ENCODE measurements around the gene DRC7.
"Not testable (repeated sequence)": the region's sequence is repeated elsewhere in the genome, so short reads cannot be mapped to it uniquely, and the experiment has no call there.

The DRC7 gene

DNA sequence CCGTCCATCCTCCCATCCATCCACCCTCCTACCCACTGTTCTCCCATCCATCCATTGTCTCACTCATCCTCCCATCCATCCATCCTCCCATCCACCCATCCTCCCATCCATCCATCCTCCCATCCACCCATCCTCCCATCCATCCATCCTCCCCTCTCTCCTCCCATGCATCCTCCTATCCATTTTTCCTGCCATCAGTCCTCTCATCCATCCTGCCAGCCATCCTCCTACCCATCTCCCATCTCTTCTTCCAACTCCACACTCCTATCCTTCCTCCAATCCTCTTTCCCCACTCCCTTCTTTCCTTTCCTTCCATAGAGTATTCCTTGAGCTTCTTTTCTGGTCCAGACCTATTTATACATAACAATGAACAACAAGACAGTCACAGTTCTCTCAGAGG is 12.1 kb downstream of the DRC7 start:
- TF ChIP-seq, protein P1, sequence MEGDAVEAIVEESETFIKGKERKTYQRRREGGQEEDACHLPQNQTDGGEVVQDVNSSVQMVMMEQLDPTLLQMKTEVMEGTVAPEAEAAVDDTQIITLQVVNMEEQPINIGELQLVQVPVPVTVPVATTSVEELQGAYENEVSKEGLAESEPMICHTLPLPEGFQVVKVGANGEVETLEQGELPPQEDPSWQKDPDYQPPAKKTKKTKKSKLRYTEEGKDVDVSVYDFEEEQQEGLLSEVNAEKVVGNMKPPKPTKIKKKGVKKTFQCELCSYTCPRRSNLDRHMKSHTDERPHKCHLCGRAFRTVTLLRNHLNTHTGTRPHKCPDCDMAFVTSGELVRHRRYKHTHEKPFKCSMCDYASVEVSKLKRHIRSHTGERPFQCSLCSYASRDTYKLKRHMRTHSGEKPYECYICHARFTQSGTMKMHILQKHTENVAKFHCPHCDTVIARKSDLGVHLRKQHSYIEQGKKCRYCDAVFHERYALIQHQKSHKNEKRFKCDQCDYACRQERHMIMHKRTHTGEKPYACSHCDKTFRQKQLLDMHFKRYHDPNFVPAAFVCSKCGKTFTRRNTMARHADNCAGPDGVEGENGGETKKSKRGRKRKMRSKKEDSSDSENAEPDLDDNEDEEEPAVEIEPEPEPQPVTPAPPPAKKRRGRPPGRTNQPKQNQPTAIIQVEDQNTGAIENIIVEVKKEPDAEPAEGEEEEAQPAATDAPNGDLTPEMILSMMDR (conservative IDR thresholded peaks at IDR 0.05), result no peak
- no peak overlapping the region for H3K27ac ChIP-seq

DNA sequence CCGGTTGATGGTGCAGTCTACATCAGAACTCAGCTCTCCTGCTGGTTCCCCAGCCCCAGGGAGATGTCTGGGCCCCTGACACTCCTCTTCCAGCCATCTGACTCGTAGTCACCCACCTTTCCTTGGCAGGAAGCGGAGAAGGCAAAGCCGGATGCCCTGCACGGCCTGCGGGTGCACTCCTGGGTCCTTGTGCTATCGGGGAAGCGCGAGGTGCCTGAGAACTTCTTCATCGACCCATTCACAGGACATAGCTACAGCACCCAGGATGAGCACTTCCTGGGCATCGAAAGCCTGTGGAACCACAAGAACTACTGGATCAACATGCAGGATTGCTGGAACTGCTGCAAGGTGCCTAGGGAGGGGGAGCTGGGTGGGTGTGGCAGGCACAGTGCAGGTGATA is 12.7 kb downstream of the DRC7 start:
- TF ChIP-seq, protein P1 (conservative IDR thresholded peaks at IDR 0.05), result no peak
- H3K27ac ChIP-seq, result no peak overlapping the region

DNA sequence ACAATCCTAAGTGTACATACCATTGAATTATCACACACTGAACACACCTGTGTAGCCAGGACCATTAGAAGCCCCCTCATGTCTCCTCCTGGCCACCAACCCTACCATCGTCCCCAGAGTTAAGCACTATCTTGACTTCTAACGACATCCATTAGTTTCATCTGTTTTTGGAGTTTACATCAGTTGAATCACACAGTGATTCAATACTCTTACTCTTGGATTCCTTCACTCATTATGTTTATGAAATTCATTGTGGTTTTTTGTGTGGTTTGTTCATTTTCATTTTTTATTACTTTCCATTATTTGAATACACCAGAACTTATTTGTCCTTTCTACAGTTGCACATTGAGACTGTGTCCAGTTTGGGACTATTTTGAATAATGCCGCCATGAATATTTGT is 13.6 kb downstream of the DRC7 start:
- no peak overlapping the region for H3K27ac ChIP-seq
- TF ChIP-seq, protein P1 (conservative IDR thresholded peaks at IDR 0.05), result no peak

DNA sequence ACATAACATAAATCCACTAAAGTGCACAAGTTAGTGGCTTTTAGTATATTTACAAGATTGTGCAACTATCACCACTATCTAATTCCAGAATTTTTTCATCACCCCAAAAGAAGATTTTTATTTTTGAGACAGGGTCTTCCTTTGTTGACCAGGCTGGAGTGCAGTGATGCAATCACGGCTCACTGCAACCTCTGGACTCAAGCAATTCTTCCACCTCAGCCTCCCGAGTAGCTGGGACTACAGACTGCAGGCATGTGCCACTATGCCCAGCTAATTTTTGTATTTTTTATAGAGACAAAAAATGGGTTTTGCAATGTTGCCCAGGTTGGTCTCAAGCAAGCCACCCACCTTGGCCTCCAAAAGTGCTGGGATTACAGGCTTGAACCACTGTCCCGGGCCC is 15.1 kb downstream of the DRC7 start:
- H3K27ac ChIP-seq, result no peak overlapping the region
- TF ChIP-seq, protein P1 (conservative IDR thresholded peaks at IDR 0.05), result no peak

DNA sequence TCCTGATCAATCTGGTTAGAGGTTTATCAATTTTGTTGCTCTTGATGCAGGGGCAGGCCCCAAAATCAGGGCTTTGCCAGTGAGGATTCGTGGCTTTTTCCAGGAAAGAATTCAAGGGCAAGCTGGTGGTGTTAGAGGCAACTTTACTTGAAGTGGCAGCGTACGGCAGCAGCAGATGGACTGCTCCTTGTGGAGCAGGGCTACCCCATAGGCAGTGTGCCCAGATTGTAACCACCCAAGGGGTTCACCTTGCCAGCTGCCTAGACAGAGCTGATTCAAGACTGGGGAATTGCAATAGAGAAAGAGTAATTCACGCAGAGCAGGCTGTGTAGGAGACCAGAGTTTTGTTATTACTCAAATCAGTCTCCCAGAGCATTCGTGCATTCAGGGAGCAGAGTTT is 16.7 kb downstream of the DRC7 start:
- H3K27ac ChIP-seq, result no peak overlapping the region
- TF ChIP-seq, protein P1 (conservative IDR thresholded peaks at IDR 0.05), result no peak

DNA sequence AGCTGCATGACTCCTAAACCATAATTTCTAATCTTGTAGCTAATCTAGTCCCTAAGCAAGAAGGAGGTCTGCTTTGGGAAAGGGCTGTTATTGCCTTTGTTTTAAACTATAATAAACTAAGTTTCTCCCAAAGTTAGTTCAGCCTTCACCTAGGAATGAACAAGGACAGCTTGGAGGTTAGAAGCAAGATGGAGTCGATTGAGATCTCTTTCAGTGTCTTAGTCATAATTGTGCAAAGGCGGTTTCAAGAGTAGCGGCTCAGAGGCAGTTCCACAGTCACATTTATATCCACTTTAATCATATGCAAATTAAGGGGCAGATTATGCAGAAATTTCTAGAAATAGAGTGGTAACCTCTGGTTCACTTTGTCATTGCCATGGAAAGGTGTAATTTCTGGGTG is 17.4 kb downstream of the DRC7 start:
- TF ChIP-seq, protein P1 (conservative IDR thresholded peaks at IDR 0.05), result no peak

DNA sequence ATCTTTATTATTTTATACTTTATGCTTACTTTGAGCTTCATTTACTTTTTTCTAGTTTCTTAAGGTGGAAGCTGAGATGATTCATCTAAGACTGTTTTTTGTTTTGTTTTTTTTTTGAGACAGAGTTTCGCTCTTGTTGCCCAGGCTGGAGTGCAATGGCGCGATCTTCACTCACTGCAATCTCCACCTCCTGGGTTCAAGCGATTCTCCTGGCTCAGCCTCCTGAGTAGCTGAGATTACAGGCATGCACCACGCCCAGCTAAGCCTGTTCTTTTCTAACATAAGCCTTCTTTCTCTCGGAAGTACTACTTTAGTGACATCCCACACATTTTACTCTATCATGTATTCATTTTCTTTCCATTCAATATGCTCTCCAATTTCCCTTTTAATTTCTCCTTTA is 18.0 kb downstream of the DRC7 start:
- not testable (repeated sequence) for H3K27ac ChIP-seq

More for the DNA sequence above, 17.4 kb downstream of the DRC7 start:
- H3K27ac ChIP-seq, result no peak overlapping the region

DNA sequence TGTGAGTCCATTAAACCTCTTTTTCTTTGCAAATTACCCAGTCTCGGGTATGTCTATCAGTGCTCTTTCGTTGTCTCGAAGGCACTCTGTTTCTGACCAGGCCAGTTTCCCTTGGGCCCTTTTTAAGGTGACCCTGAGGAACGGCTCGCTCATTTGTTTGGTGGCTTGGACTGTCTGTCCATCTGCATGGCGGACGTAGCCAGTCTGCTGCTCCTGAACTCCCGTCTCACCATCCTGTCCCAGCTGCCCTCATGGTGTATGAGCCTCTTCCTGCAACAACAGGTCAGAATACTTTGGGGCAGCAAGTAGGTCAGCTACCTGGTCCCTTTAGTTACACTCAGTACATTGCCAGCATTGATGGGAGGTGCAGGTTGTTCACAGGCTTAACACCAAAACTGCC is 19.0 kb downstream of the DRC7 start:
- no peak overlapping the region for H3K27ac ChIP-seq
- TF ChIP-seq, protein P1 (conservative IDR thresholded peaks at IDR 0.05), result no peak

Data from VCaP (cell line).